Stimulated activated effector memory CD8-positive, alpha-beta T cell treated with anti-CD3 and anti-CD28 coated beads, Interleukin-12 subunit alpha, Interleukin-12 subunit beta, amount 100 ng/mL, for 72 hours (primary cell): ENCODE measurements around the gene TACR2.

Experiments used
- ATAC-seq: fragments of 150-1000 bp; cut with Tn5 transposase; 2 replicates; pipeline ENCODE4 v1.10.0; 2021
- DNase-seq, 2 donors: peaks; one replicate each; pipeline ENCODE4 v3.0.0; 2021 to 2022; ENCODE audit warnings: low spot score in 2 of 2
- H3K27ac Mint-ChIP-seq: one replicate; pipeline ENCODE4 v1.8.0; 2022; ENCODE audit warnings: mild to moderate bottlenecking, mixed read lengths
- H3K36me3 Mint-ChIP-seq: one replicate; pipeline ENCODE4 v1.8.0; 2022; ENCODE audit warnings: mild to moderate bottlenecking, mixed read lengths
- H3K4me1 Mint-ChIP-seq: one replicate; pipeline ENCODE4 v1.8.0; 2022; ENCODE audit warnings: mixed read lengths
- H3K4me3 Mint-ChIP-seq: one replicate; pipeline ENCODE4 v1.8.0; 2022; ENCODE audit warnings: mild to moderate bottlenecking, mixed read lengths
- H3K9me3 Mint-ChIP-seq: one replicate; pipeline ENCODE4 v1.8.0; 2022; ENCODE audit warnings: mixed read lengths

Gene TACR2

GRCh38 chr10:69416695-69417094, at the start of gene TACR2:
TACR2 (minus strand) TSS chr10:69416918; CDS start chr10:69416323, 595 bp downstream.
- DNase-seq (no peak), ATAC-seq (no peak)
- Mint-ChIP-seq H3K4me1 (no peaks in the 10 kb centered on the region), H3K36me3 (no peaks in the 10 kb centered on the region), H3K9me3 (no peaks in the 10 kb centered on the region), H3K4me3 (no peak within 1 kb of the TSS), H3K27ac (no peak within 1 kb of the TSS)

- DNase-seq = no peak
- Mint-ChIP-seq H3K4me3 (peak overlapping the region; percentile 60), H3K27ac (peak overlapping the region; percentile 88), H3K9me3 (no peaks in the 10 kb centered on the region), H3K4me1 (peaks cover 54% of the 10 kb centered on the region), H3K36me3 (no peaks in the 10 kb centered on the region)
- ATAC-seq = no peak
Observed at GRCh38 chr10:69466158-69466490, 49.4 kb upstream of the TACR2 start.

GRCh38 chr10:69465457-69466157, 48.9 kb upstream of the TACR2 start:
- peak overlapping the region; percentile 60 for H3K4me3 Mint-ChIP-seq
- peak; percentile 67 for ATAC-seq
- H3K27ac Mint-ChIP-seq = peak overlapping the region; percentile 88
- no peaks in the 10 kb centered on the region for H3K9me3 Mint-ChIP-seq
- no peak for DNase-seq
- H3K4me1 Mint-ChIP-seq = peaks cover 54% of the 10 kb centered on the region
- H3K36me3 Mint-ChIP-seq = no peaks in the 10 kb centered on the region

- peak overlapping the region; percentile 88 for H3K27ac Mint-ChIP-seq
- DNase-seq (no peak), ATAC-seq (peak; percentile 72)
- peak overlapping the region; percentile 60 for H3K4me3 Mint-ChIP-seq
- H3K9me3 Mint-ChIP-seq = no peaks in the 10 kb centered on the region
- peaks cover 50% of the 10 kb centered on the region for H3K4me1 Mint-ChIP-seq
- no peaks in the 10 kb centered on the region for H3K36me3 Mint-ChIP-seq
Observed at GRCh38 chr10:69464801-69465401, 48.2 kb upstream of the TACR2 start.

GRCh38 chr10:69464401-69464800, 47.7 kb upstream of the TACR2 start:
- no peak for DNase-seq
- Mint-ChIP-seq H3K36me3 (no peaks in the 10 kb centered on the region), H3K4me3 (peak overlapping the region; percentile 60), H3K4me1 (peaks cover 54% of the 10 kb centered on the region), H3K9me3 (no peaks in the 10 kb centered on the region), H3K27ac (peak overlapping the region; percentile 88)
- no peak for ATAC-seq

GRCh38 chr10:69463886-69464285, 47.2 kb upstream of the TACR2 start:
- H3K27ac Mint-ChIP-seq = peak overlapping the region; percentile 88
- no peaks in the 10 kb centered on the region for H3K36me3 Mint-ChIP-seq
- peak overlapping the region; percentile 60 for H3K4me3 Mint-ChIP-seq
- DNase-seq (no peak), ATAC-seq (no peak)
- no peaks in the 10 kb centered on the region for H3K9me3 Mint-ChIP-seq
- H3K4me1 Mint-ChIP-seq = peaks cover 54% of the 10 kb centered on the region

GRCh38 chr10:69461243-69462025, 44.7 kb upstream of the TACR2 start:
- Mint-ChIP-seq H3K27ac (peak overlapping the region; percentile 78), H3K4me3 (no peak overlapping the region), H3K4me1 (peaks cover 61% of the 10 kb centered on the region), H3K9me3 (no peaks in the 10 kb centered on the region), H3K36me3 (no peaks in the 10 kb centered on the region)
- no peak for ATAC-seq
- no peak for DNase-seq

GRCh38 chr10:69460576-69461242, 44.0 kb upstream of the TACR2 start:
- Mint-ChIP-seq H3K27ac (peak overlapping the region; percentile 78), H3K36me3 (no peaks in the 10 kb centered on the region), H3K9me3 (no peaks in the 10 kb centered on the region), H3K4me1 (peaks cover 54% of the 10 kb centered on the region), H3K4me3 (no peak overlapping the region)
- ATAC-seq = peak; percentile 53
- DNase-seq = no peak

GRCh38 chr10:69459893-69460575, 43.3 kb upstream of the TACR2 start:
- H3K9me3 Mint-ChIP-seq = no peaks in the 10 kb centered on the region
- H3K4me1 Mint-ChIP-seq = peaks cover 54% of the 10 kb centered on the region
- H3K27ac Mint-ChIP-seq = peak overlapping the region; percentile 78
- H3K4me3 Mint-ChIP-seq = no peak overlapping the region
- DNase-seq = no peak
- no peak for ATAC-seq
- peaks cover 7% of the 10 kb centered on the region for H3K36me3 Mint-ChIP-seq

- no peak for DNase-seq
- peaks cover 46% of the 10 kb centered on the region for H3K4me1 Mint-ChIP-seq
- ATAC-seq = no peak
Observed at GRCh38 chr10:69459101-69459790, 42.5 kb upstream of the TACR2 start.

GRCh38 chr10:69458430-69459100, 41.8 kb upstream of the TACR2 start:
- no peak for DNase-seq
- Mint-ChIP-seq H3K4me3 (no peak overlapping the region), H3K9me3 (no peaks in the 10 kb centered on the region), H3K27ac (peak overlapping the region; percentile 17), H3K4me1 (peaks cover 40% of the 10 kb centered on the region), H3K36me3 (peaks cover 7% of the 10 kb centered on the region)
- no peak for ATAC-seq

More at GRCh38 chr10:69459101-69459790, 42.5 kb upstream of the TACR2 start:
- Mint-ChIP-seq H3K36me3 (peaks cover 7% of the 10 kb centered on the region), H3K4me3 (no peak overlapping the region), H3K9me3 (no peaks in the 10 kb centered on the region), H3K27ac (peak overlapping the region; percentile 18)

- no peaks in the 10 kb centered on the region for H3K9me3 Mint-ChIP-seq
- peaks cover 36% of the 10 kb centered on the region for H3K4me1 Mint-ChIP-seq
Observed at GRCh38 chr10:69457771-69458237, 41.1 kb upstream of the TACR2 start.

GRCh38 chr10:69456880-69457693, 40.4 kb upstream of the TACR2 start:
- Mint-ChIP-seq H3K36me3 (peaks cover 7% of the 10 kb centered on the region), H3K27ac (peak overlapping the region; percentile 17)
- ATAC-seq = peak; percentile 82

More at GRCh38 chr10:69457771-69458237, 41.1 kb upstream of the TACR2 start:
- DNase-seq (no peak), ATAC-seq (no peak)
- Mint-ChIP-seq H3K36me3 (peaks cover 7% of the 10 kb centered on the region), H3K4me3 (no peak overlapping the region), H3K27ac (peak overlapping the region; percentile 17)

More at GRCh38 chr10:69456880-69457693, 40.4 kb upstream of the TACR2 start:
- Mint-ChIP-seq H3K4me1 (peaks cover 39% of the 10 kb centered on the region), H3K4me3 (peak overlapping the region; percentile 45), H3K9me3 (no peaks in the 10 kb centered on the region)
- no peak for DNase-seq
